Transverse colon (tissue), 4 donors: ENCODE measurements around the gene ARHGEF35.
"Not testable (repeated sequence)": the region's sequence is repeated elsewhere in the genome, so short reads cannot be mapped to it uniquely, and the experiment has no call there.

Experiments
- CTCF ChIP-seq, 5 experiments: fragments of 200-600 bp in 3 of 5; fragments of 450-650 bp in 2 of 5; sonication (generic) in 3 of 5; IDR thresholded peaks; 1 replicate in 2 of 5; 2 replicates in 3 of 5; pipeline ENCODE4 v1.5.1; 2016 to 2017; ENCODE audit warnings: antibody characterized with exemption in 5 of 5, inconsistent platforms in 3 of 5, mild to moderate bottlenecking in 2 of 5, moderate library complexity in 1 of 5
- EP300 ChIP-seq: sonication (generic); formaldehyde crosslinking; IDR thresholded peaks from one replicate; pipeline ENCODE4 v1.6.1; 2017; ENCODE audit warnings: antibody characterized with exemption, low read depth
- POLR2A ChIP-seq: fragments of 450-650 bp; IDR thresholded peaks from one replicate; pipeline ENCODE4 v1.6.1; 2016; ENCODE audit warnings: antibody characterized with exemption, mild to moderate bottlenecking, moderate library complexity
- POLR2AphosphoS5 ChIP-seq, 3 donors: sonication (generic); formaldehyde crosslinking; IDR thresholded peaks; one replicate each; pipeline ENCODE4 v1.6.1; 2016; ENCODE audit warnings: antibody characterized with exemption in 3 of 3

DNA sequence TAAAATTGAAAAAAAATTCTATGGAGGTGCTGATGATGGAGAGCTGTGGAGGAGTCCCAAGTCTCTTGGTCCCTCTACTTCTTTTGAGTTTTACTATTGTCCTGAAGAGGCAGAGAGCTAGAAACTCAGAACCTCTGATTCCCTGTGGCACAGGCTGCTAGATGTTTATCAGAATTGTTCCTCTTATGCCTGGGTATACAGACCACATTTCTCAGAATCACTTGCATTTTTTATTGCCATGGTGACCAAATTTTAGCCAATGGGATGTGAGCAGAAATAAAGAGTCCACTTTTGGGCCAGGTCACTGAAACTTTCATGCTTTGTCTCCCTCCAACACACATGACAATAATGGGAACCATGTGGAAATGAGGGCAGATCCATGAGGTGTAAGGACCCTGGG lies 28.0 kb upstream of the ARHGEF35 start:
- TF ChIP-seq POLR2AphosphoS5 (IDR thresholded peaks at IDR 0.05); CTCF (IDR thresholded peaks at IDR 0.05); POLR2A; EP300: not testable (repeated sequence)
